Spleen (tissue), 11 donors: ENCODE data around the gene MYO1B. TPM values are rescaled to one million over a fixed set of nuclear protein-coding genes. Genes with fewer than 3 reads are reported as not detected.

Experiments used
- DNase-seq: peaks from one replicate; pipeline ENCODE4 v3.0.0-alpha.2; 2020
- H3K27ac ChIP-seq, 8 donors: fragments of 200-600 bp; sonication (generic) in 7 of 8; 1 replicate in 4 of 8; 2 replicates in 4 of 8; pipeline versions ENCODE4 v1.5.0 to v1.8.0; 2016 to 2021; ENCODE audit warnings: inconsistent platforms in 4 of 8, mild to moderate bottlenecking in 4 of 8, moderate library complexity in 1 of 8
- H3K27me3 ChIP-seq, 7 donors: fragments of 200-600 bp; sonication (generic) in 6 of 7; replicated peaks in 1 of 7; 1 replicate in 4 of 7; 2 replicates in 3 of 7; pipeline versions ENCODE4 v1.5.0 to v1.8.0; 2016 to 2021; ENCODE audit warnings: inconsistent platforms in 3 of 7, mild to moderate bottlenecking in 1 of 7
- H3K36me3 ChIP-seq, 6 donors: fragments of 200-600 bp; sonication (generic) in 5 of 6; 1 replicate in 4 of 6; 2 replicates in 2 of 6; pipeline versions ENCODE4 v1.5.0 to v1.8.0; 2016 to 2021; ENCODE audit warnings: inconsistent platforms in 2 of 6
- H3K4me1 ChIP-seq, 6 donors: fragments of 200-600 bp; sonication (generic) in 5 of 6; 1 replicate in 3 of 6; 2 replicates in 3 of 6; pipeline versions ENCODE4 v1.5.0 to v1.8.0; 2016 to 2021; ENCODE audit warnings: inconsistent platforms in 3 of 6
- H3K4me3 ChIP-seq, 8 donors: fragments of 200-600 bp; sonication (generic) in 7 of 8; 1 replicate in 4 of 8; 2 replicates in 4 of 8; pipeline versions ENCODE4 v1.5.0 to v1.8.0; 2016 to 2021; ENCODE audit warnings: inconsistent platforms in 4 of 8, mild to moderate bottlenecking in 4 of 8, moderate library complexity in 2 of 8
- H3K9me3 ChIP-seq, 8 donors: fragments of 200-600 bp; sonication (generic) in 7 of 8; 1 replicate in 4 of 8; 2 replicates in 4 of 8; pipeline versions ENCODE4 v1.5.0 to v1.8.0; 2016 to 2021; ENCODE audit warnings: inconsistent platforms in 4 of 8
- CTCF ChIP-seq, 11 experiments: fragments of 200-600 bp in 7 of 11; fragments of 450-650 bp in 4 of 11; sonication (generic) in 4 of 11; IDR thresholded peaks in 8 of 11; conservative IDR thresholded peaks in 3 of 11; 1 replicate in 7 of 11; 2 replicates in 4 of 11; pipeline versions ENCODE4 v1.4.0 to v1.8.0; 2016 to 2021; ENCODE audit warnings: antibody characterized with exemption in 11 of 11, inconsistent platforms in 4 of 11, mild to moderate bottlenecking in 1 of 11
- POLR2A ChIP-seq, 3 donors: fragments of 450-650 bp; IDR thresholded peaks; one replicate each; pipeline ENCODE4 v1.5.1; 2017; ENCODE audit warnings: antibody characterized with exemption in 3 of 3, mild to moderate bottlenecking in 1 of 3
- POLR2AphosphoS5 ChIP-seq, 3 donors: sonication (generic); formaldehyde crosslinking; IDR thresholded peaks; one replicate each; pipeline ENCODE4 v1.5.1; 2017; ENCODE audit warnings: antibody characterized with exemption in 3 of 3
- WGBS, 5 donors: extraction: QIAGEN DNeasy Blood & Tissue Kit in 3 of 5; methylation state at CpG; one replicate each; pipeline versions ENCODE4 v1.1.5 to v1.1.7; 2013 to 2018; 5-methylcytosine and 5-hydroxymethylcytosine counted together
- intact Hi-C: fragments of 100-400 bp; cut with DNase I; formaldehyde crosslinking; loops from one replicate; pipeline ENCODE4 v1.15.0; 2023; ENCODE audit warnings: low total_unique reads
- polyA plus RNA-seq, 3 donors: library from polyadenylated mRNA; stranded (reverse); fragments of 200-250 nt; gene quantifications; one replicate each; pipeline ENCODE4 v1.2.1, GENCODE V29; 2013
- total RNA-seq, 7 donors: library from RNA; depleted of rRNA in 3 of 7; stranded (reverse); fragments of >200 nt in 3 of 7; fragmentation: NEBNext Ultra II Directional in 4 of 7; extraction: Animal tissue kit (Norgen Biotek cat#: 25700) in 4 of 7; gene quantifications; one replicate each; pipeline versions ENCODE4 v1.1.0 to v1.2.1, GENCODE V29; 2016 to 2021
- donor health status: healthy with polysubstance abuse.
- donor health status: DM: no; HTN: no; CAD: no; lungs with moderate emphysema.
- donor health status: DM: no; HTN: no; CAD: no.
- donor health status: Bipolar disorder and iron deficiency.
- donor health status: healthy.
- donor health status: DM: no; HTN: no; CAD: no.
- donor health status: DM: yes; HTN: yes; CAD: no.

Gene MYO1B
- total and polyA plus RNA-seq, 10 donors: 5.3 to 25.8 (median 19.0) TPM

- Histone ChIP-seq H3K27me3 (no peaks in the 10 kb centered on the region), H3K9me3 (no peaks in the 10 kb centered on the region), H3K4me1 (no peaks in the 10 kb centered on the region), H3K27ac (no peak overlapping the region), H3K4me3 (no peak overlapping the region), H3K36me3 (peaks cover 0 to 4% (median 0%) of the 10 kb centered on the region in 6 donors)
- 88 to 97% (median 89%) methylated on average over 3 of the region's 3 CpGs for WGBS, 5 donors
- intact Hi-C loops: no loop called here
- DNase-seq: no peak
- no peak for TF ChIP-seq POLR2A (IDR thresholded peaks at IDR 0.05)
- TF ChIP-seq CTCF (IDR thresholded peaks at IDR 0.05 in 8 of 11, conservative IDR thresholded peaks at IDR 0.05 in 3 of 11): no peak
- TF ChIP-seq POLR2AphosphoS5 (IDR thresholded peaks at IDR 0.05): no peak
Observed at GRCh38 chr2:191402966-191403565, 157.9 kb downstream of the MYO1B start.

GRCh38 chr2:191404568-191404991, 159.4 kb downstream of the MYO1B start:
- no peak for DNase-seq
- intact Hi-C loops: no loop called here
- no peak for TF ChIP-seq POLR2A (IDR thresholded peaks at IDR 0.05)
- no peak for TF ChIP-seq CTCF (IDR thresholded peaks at IDR 0.05 in 8 of 11, conservative IDR thresholded peaks at IDR 0.05 in 3 of 11)
- no peak for TF ChIP-seq POLR2AphosphoS5 (IDR thresholded peaks at IDR 0.05)
- H3K4me3 ChIP-seq: no peak overlapping the region
- no peaks in the 10 kb centered on the region for H3K9me3 ChIP-seq
- no peak overlapping the region for H3K27ac ChIP-seq
- WGBS, 5 donors: 14 to 45% (median 25%) methylated on average over 1 of the region's 1 CpG
- H3K4me1 ChIP-seq: no peaks in the 10 kb centered on the region
- H3K27me3 ChIP-seq: no peaks in the 10 kb centered on the region
- H3K36me3 ChIP-seq: peaks cover 0 to 5% (median 2%) of the 10 kb centered on the region in 6 donors

- H3K4me1 ChIP-seq: no peaks in the 10 kb centered on the region
- no peak overlapping the region for H3K27ac ChIP-seq
- no peak for DNase-seq
- no peak overlapping the region for H3K4me3 ChIP-seq
- H3K36me3 ChIP-seq: peaks cover 0 to 5% (median 0%) of the 10 kb centered on the region in 6 donors
- intact Hi-C loops: no loop called here
- H3K27me3 ChIP-seq: no peaks in the 10 kb centered on the region
- no peak for TF ChIP-seq POLR2AphosphoS5 (IDR thresholded peaks at IDR 0.05)
- TF ChIP-seq CTCF (IDR thresholded peaks at IDR 0.05 in 8 of 11, conservative IDR thresholded peaks at IDR 0.05 in 3 of 11): no peak
- no peak for TF ChIP-seq POLR2A (IDR thresholded peaks at IDR 0.05)
- no peaks in the 10 kb centered on the region for H3K9me3 ChIP-seq
- 85 to 98% (median 95%) methylated on average over 2 of the region's 2 CpGs for WGBS, 5 donors
Observed at GRCh38 chr2:191405546-191405945, 160.3 kb downstream of the MYO1B start.

GRCh38 chr2:191410646-191411436, 165.6 kb downstream of the MYO1B start:
- DNase-seq: no peak
- WGBS, 5 donors: 84 to 96% (median 88%) methylated on average over 6 of the region's 6 CpGs
- H3K36me3 ChIP-seq: peaks cover 0 to 9% (median 2%) of the 10 kb centered on the region in 6 donors

More at GRCh38 chr2:191410646-191411436, 165.6 kb downstream of the MYO1B start:
- intact Hi-C loops: no loop called here
- Histone ChIP-seq H3K9me3 (no peaks in the 10 kb centered on the region), H3K4me3 (no peak overlapping the region), H3K27ac (no peak overlapping the region), H3K27me3 (no peaks in the 10 kb centered on the region), H3K4me1 (no peaks in the 10 kb centered on the region)
- TF ChIP-seq POLR2A (IDR thresholded peaks at IDR 0.05) (no peak), CTCF (IDR thresholded peaks at IDR 0.05 in 8 of 11, conservative IDR thresholded peaks at IDR 0.05 in 3 of 11) (no peak), POLR2AphosphoS5 (IDR thresholded peaks at IDR 0.05) (no peak)
